K562 (cell line): ENCODE measurements around the gene LAGE3. TPM values are rescaled to one million over a fixed set of nuclear protein-coding genes. Genes with fewer than 3 reads are reported as not detected.

Source experiments
- BHLHE40 ChIP-seq: IDR thresholded peaks from 2 replicates; pipeline ENCODE4 v1.6.1; 2011; ENCODE audit warnings: low read length, improper control_type of control experiment
- CBX3 ChIP-seq, 2 experiments: IDR thresholded peaks; 1 replicate in 1 of 2; 2 replicates in 1 of 2; pipeline ENCODE4 v1.6.1; 2012; ENCODE audit warnings: inconsistent platforms in 2 of 2, low read length in 2 of 2, borderline replicate concordance in 1 of 2, control low read depth in 1 of 2
- HCFC1 ChIP-seq: IDR thresholded peaks from 2 replicates; pipeline ENCODE4 v1.6.1; 2012; ENCODE audit warnings: low read depth, low read length, improper control_type of control experiment
- KLF6 ChIP-seq: fragments of 250-450 bp; sonication (Bioruptor Pico); IDR thresholded peaks from 2 replicates; pipeline ENCODE4 v1.4.0; 2020; ENCODE audit warnings: mild to moderate bottlenecking, moderate library complexity, borderline replicate concordance
- MAFK ChIP-seq: IDR thresholded peaks from 2 replicates; pipeline ENCODE4 v1.6.1; 2011; ENCODE audit warnings: low read length, improper control_type of control experiment
- MYBL2 ChIP-seq, 2 experiments: fragments of 450-650 bp in 1 of 2; sonication (generic) in 1 of 2; formaldehyde crosslinking in 1 of 2; IDR thresholded peaks; 2 replicates each; pipeline versions ENCODE4 v1.6.1 to v1.8.1; 2017 to 2022; ENCODE audit warnings: borderline replicate concordance in 1 of 2, inconsistent platforms in 1 of 2, low read depth in 1 of 2, mild to moderate bottlenecking in 1 of 2, missing genetic modification reagents in 1 of 2, moderate library complexity in 1 of 2
- MYNN ChIP-seq, 2 experiments: sonication (generic); formaldehyde crosslinking in 1 of 2; IDR thresholded peaks; 2 replicates each; pipeline versions ENCODE4 v1.5.0 to v1.6.1; 2016 to 2020; ENCODE audit warnings: antibody characterized with exemption in 1 of 2, missing genetic modification reagents in 1 of 2
- NUFIP1 ChIP-seq: fragments of 450-650 bp; IDR thresholded peaks from 2 replicates; pipeline ENCODE4 v1.6.1; 2018; ENCODE audit not compliant: partially characterized antibody
- POLR2AphosphoS5 ChIP-seq: IDR thresholded peaks from 2 replicates; pipeline ENCODE4 v1.6.1; 2011; ENCODE audit warnings: mild to moderate bottlenecking, low read depth, low read length, moderate library complexity; ENCODE audit not compliant: control insufficient read depth, insufficient read depth
- POLR2B ChIP-seq: fragments of 450-650 bp; IDR thresholded peaks from 2 replicates; pipeline ENCODE4 v1.6.1; 2018; ENCODE audit warnings: low read depth; ENCODE audit not compliant: partially characterized antibody
- POLR3A ChIP-seq: IDR thresholded peaks from 2 replicates; pipeline ENCODE4 v1.6.1; 2011; ENCODE audit warnings: borderline replicate concordance, mild to moderate bottlenecking, moderate library complexity; ENCODE audit not compliant: insufficient read length, insufficient read depth; ENCODE audit errors: extremely low read depth
- POLR3G ChIP-seq: IDR thresholded peaks from 2 replicates; pipeline ENCODE4 v1.6.1; 2011; ENCODE audit not compliant: insufficient read length, insufficient replicate concordance; ENCODE audit errors: extremely low read depth
- RBM25 ChIP-seq: fragments of 200-400 bp; formaldehyde crosslinking; IDR thresholded peaks from 2 replicates; pipeline ENCODE4 v1.6.1; 2018; ENCODE audit warnings: low read length, low read depth, moderate library complexity; ENCODE audit not compliant: severe bottlenecking
- SRF ChIP-seq, 2 experiments: fragments of 250-450, 450-650 bp in 1 of 2; sonication (Bioruptor Pico) in 1 of 2; sonication (generic) in 1 of 2; formaldehyde crosslinking; IDR thresholded peaks; 2 replicates each; pipeline versions ENCODE4 v1.5.0 to v1.5.1; 2020 to 2022; ENCODE audit warnings: mild to moderate bottlenecking in 1 of 2, missing genetic modification reagents in 1 of 2
- STAT5B ChIP-seq: fragments of 250-450 bp; sonication (Bioruptor Pico); IDR thresholded peaks from 2 replicates; pipeline ENCODE4 v1.8.0; 2021; ENCODE audit warnings: mild to moderate bottlenecking, inconsistent platforms
- TEAD1 ChIP-seq, 2 experiments: fragments of 450-650 bp in 1 of 2; sonication (generic) in 1 of 2; formaldehyde crosslinking; IDR thresholded peaks; 2 replicates each; pipeline versions ENCODE4 v1.4.0 to v1.8.0; 2020 to 2022; ENCODE audit warnings: mild to moderate bottlenecking in 2 of 2, missing genetic modification reagents in 1 of 2
- YY1 ChIP-seq, 3 experiments: IDR thresholded peaks; 2 replicates each; pipeline ENCODE4 v1.6.1; 2011; ENCODE audit warnings: low read length in 2 of 3, mild to moderate bottlenecking in 2 of 3, moderate library complexity in 2 of 3, borderline replicate concordance in 1 of 3, control low read depth in 1 of 3, low read depth in 1 of 3; ENCODE audit not compliant: insufficient read depth in 3 of 3, insufficient replicate concordance in 2 of 3, control insufficient read depth in 1 of 3, insufficient read length in 1 of 3; ENCODE audit errors: extremely low read depth in 1 of 3
- ZNF134 ChIP-seq: fragments of 250-450 bp; sonication (Bioruptor Pico); conservative IDR thresholded peaks from 2 replicates; pipeline ENCODE4 v1.4.0; 2020
- ZNF175 ChIP-seq: fragments of 200-800 bp; sonication (Bioruptor generic); IDR thresholded peaks from 2 replicates; pipeline ENCODE4 v1.6.1; 2016; ENCODE audit warnings: low read depth, mild to moderate bottlenecking, missing genetic modification characterization, missing compliant biosample characterization
- ZNF239 ChIP-seq: fragments of 250-450 bp; sonication (Bioruptor Pico); IDR thresholded peaks from 2 replicates; pipeline ENCODE4 v1.4.0; 2020; ENCODE audit warnings: mild to moderate bottlenecking
- ZSCAN32 ChIP-seq: fragments of 450-650 bp; formaldehyde crosslinking; IDR thresholded peaks from 2 replicates; pipeline ENCODE4 v1.4.0; 2020; ENCODE audit warnings: mild to moderate bottlenecking, moderate library complexity
- polyA plus RNA-seq, 8 experiments: library from polyadenylated mRNA; depleted of rRNA in 4 of 8; stranded (reverse) in 5 of 8; unstranded in 3 of 8; fragments of >200 nt; fragmentation: Nextera tagmentation in 2 of 8; fragmentation: Illumina TruSeq in 1 of 8; extraction: Ambion mirVana in 2 of 8; extraction: Trizol in 1 of 8; gene quantifications; 2 replicates each; pipeline versions ENCODE4 v1.2.1 to v1.2.3, GENCODE V29; 2011 to 2014; ENCODE audit warnings: inconsistent platforms in 1 of 8, missing spikeins in 1 of 8
- total RNA-seq, 7 experiments: library from RNA; depleted of rRNA in 6 of 7; stranded (reverse); fragments of >200 nt in 6 of 7; fragmentation: Illumina TruSeq in 2 of 7; extraction: Trizol in 2 of 7; gene quantifications; 2 replicates each; pipeline versions ENCODE4 v1.2.1 to v1.2.3, GENCODE V29; 2011 to 2021; ENCODE audit warnings: low replicate concordance in 1 of 7
- TF ChIP-seq, protein P1 (sequence below): fragments of 250-450 bp; sonication (Bioruptor Pico); IDR thresholded peaks from 2 replicates; pipeline ENCODE4 v1.4.0; 2020; ENCODE audit warnings: mild to moderate bottlenecking, moderate library complexity
- TF ChIP-seq, protein P2 (sequence below): fragments of 250-450 bp; sonication (Bioruptor Pico); IDR thresholded peaks from 2 replicates; pipeline ENCODE4 v1.8.0; 2021; ENCODE audit warnings: borderline replicate concordance, mild to moderate bottlenecking, moderate library complexity; ENCODE audit not compliant: poor library complexity, severe bottlenecking

Gene LAGE3
- total and polyA plus RNA-seq, 9 of the 15 experiments (the other 6 are each of a cell fraction or from before 2014, with no cell fraction given): 28.2 to 125 (median 35.8) TPM

DNA sequence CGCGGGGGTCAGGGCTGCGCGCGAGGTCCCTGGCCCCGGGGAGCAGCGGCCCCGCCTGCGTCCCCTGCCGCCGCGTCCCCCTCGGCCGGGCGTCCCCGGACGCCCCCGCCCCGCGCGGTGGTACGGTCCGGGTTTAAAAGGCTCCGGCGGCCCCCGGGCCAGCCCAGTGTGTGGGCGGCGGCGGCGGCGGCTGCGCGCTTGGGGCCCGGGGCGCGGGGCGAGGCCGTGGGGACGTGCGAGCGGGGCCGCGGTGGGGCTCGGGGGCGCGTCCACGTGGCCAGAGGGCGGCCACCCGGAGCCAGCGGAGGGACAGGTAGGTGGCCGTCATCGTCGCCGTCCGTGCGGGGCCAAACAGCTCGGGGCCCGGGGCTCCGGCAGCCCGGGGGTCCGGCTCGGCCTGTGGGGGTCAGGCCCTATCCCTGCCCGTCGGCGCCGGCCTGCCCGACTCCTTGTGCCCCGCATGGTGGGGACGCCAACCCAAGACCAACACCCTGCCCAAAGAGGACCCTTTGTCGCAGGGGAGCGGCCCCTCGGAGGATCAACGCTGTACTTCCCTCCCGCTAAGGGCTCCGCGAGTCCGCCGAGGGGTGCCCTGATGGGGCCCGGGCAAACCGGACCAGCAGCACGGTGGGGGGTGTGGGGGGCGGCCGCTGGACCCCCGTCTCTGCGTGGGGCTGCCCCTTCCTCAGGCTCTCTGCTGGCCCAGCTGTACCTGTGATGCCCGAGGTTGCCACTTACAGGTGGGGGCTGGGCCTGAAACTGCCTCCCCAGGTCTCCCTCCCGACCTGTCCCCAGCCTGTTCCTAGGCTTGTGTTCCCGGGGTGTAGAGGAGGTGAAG lies 20.7 kb downstream of the LAGE3 start, which contains the start of gene PLXNA3 (continued):
- TF ChIP-seq CBX3 (IDR thresholded peaks at IDR 0.05; ENCODE audit: borderline replicate concordance in 1 of 2, low read length in 2 of 2): no peak
- no peak for TF ChIP-seq KLF6
- no peak for TF ChIP-seq POLR2B
- TF ChIP-seq YY1 (IDR thresholded peaks at IDR 0.05; ENCODE audit: borderline replicate concordance in 1 of 3, control insufficient read depth in 1 of 3, extremely low read depth in 1 of 3, insufficient read depth in 3 of 3, insufficient read length in 1 of 3, insufficient replicate concordance in 2 of 3, low read depth in 1 of 3, low read length in 2 of 3): no peak
- TF ChIP-seq ZNF175 (CRISPR knock-in tag): no peak
- no peak for TF ChIP-seq ZSCAN32 (CRISPR knock-in tag)
- TF ChIP-seq ZNF134 (CRISPR knock-in tag): no peak
- no peak for TF ChIP-seq RBM25
- TF ChIP-seq MYNN (IDR thresholded peaks at IDR 0.05): no peak
- TF ChIP-seq MYNN (CRISPR knock-in tag; IDR thresholded peaks at IDR 0.05): no peak
- TF ChIP-seq HCFC1: no peak
- TF ChIP-seq MAFK: no peak
- TF ChIP-seq ZNF239: no peak
- TF ChIP-seq STAT5B (CRISPR knock-in tag): no peak
- TF ChIP-seq SRF (CRISPR knock-in tag; IDR thresholded peaks at IDR 0.05): no peak
- no peak for TF ChIP-seq POLR2AphosphoS5
- TF ChIP-seq, protein P1, sequence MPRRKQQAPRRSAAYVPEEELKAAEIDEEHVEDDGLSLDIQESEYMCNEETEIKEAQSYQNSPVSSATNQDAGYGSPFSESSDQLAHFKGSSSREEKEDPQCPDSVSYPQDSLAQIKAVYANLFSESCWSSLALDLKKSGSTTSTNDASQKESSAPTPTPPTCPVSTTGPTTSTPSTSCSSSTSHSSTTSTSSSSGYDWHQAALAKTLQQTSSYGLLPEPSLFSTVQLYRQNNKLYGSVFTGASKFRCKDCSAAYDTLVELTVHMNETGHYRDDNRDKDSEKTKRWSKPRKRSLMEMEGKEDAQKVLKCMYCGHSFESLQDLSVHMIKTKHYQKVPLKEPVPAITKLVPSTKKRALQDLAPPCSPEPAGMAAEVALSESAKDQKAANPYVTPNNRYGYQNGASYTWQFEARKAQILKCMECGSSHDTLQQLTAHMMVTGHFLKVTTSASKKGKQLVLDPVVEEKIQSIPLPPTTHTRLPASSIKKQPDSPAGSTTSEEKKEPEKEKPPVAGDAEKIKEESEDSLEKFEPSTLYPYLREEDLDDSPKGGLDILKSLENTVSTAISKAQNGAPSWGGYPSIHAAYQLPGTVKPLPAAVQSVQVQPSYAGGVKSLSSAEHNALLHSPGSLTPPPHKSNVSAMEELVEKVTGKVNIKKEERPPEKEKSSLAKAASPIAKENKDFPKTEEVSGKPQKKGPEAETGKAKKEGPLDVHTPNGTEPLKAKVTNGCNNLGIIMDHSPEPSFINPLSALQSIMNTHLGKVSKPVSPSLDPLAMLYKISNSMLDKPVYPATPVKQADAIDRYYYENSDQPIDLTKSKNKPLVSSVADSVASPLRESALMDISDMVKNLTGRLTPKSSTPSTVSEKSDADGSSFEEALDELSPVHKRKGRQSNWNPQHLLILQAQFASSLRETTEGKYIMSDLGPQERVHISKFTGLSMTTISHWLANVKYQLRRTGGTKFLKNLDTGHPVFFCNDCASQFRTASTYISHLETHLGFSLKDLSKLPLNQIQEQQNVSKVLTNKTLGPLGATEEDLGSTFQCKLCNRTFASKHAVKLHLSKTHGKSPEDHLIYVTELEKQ: no peak
- TF ChIP-seq, protein P2, sequence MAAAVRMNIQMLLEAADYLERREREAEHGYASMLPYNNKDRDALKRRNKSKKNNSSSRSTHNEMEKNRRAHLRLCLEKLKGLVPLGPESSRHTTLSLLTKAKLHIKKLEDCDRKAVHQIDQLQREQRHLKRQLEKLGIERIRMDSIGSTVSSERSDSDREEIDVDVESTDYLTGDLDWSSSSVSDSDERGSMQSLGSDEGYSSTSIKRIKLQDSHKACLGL (CRISPR knock-in tag): no peak
- TF ChIP-seq BHLHE40: no peak
- TF ChIP-seq POLR3A: no peak
- TF ChIP-seq MYBL2 (IDR thresholded peaks at IDR 0.05; ENCODE audit: low read depth): no peak
- no peak for TF ChIP-seq MYBL2 (CRISPR knock-in tag; IDR thresholded peaks at IDR 0.05; ENCODE audit: borderline replicate concordance)
- no peak for TF ChIP-seq POLR3G
- TF ChIP-seq NUFIP1: no peak
- TF ChIP-seq TEAD1 (CRISPR knock-in tag; IDR thresholded peaks at IDR 0.05): no peak
